Epidermal melanocyte (primary cell): ENCODE measurements around the gene SBSN.

Experiments used
- DNase-seq: peaks from one replicate; pipeline ENCODE4 v3.0.0; 2011; ENCODE audit warnings: low spot score; ENCODE audit not compliant: insufficient read length

Gene SBSN

DNA sequence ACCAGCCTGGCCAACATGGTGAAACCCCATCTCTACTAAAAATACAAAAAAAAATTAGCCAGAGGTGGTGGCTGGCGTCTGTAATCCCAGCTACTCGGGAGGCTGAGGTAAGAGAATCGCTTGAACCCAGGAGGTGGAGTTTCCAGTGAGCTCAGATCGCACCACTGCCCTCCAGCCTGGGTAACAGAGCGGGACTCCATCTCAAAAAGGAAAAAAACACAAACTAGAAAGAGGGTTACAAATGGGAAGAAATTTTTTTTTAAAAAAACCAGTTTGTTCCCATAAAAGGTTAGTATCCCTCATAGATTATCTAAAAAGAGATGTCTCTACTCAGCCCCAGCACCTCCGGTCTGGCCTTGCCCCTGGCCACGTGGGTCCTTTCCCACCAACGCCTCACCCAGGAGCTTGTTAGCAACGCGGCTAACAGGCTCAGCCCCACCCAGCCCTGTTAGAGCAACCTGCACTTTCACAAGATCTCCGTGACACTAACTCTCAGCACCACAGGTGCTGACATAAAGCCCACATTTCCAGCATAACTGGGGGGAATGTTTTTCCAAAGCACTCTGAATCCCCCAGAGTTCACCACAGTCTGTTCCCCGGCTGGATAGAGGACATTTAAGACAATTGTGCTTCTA, 19.0 kb downstream of the SBSN start:
- DNase-seq, result no peak

DNA sequence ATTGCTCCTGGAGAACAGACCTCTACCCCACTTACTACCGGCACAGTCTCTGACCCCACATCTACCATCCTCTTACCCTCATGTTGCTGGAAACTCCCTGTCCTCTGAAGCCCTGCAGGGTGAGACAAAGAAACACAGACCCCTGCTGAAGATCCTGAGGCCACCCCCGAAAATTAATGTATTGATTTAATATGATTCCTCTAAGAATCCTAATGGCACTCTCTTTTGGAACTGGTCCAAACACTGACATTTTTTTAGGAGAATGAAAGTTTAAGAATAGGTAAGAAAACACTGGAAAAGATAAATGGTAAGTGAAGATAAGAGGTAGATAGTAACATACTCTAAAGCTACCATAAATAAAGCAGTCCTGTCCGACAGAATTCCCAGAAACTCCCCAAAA, 20.0 kb downstream of the SBSN start:
- no peak for DNase-seq

DNA sequence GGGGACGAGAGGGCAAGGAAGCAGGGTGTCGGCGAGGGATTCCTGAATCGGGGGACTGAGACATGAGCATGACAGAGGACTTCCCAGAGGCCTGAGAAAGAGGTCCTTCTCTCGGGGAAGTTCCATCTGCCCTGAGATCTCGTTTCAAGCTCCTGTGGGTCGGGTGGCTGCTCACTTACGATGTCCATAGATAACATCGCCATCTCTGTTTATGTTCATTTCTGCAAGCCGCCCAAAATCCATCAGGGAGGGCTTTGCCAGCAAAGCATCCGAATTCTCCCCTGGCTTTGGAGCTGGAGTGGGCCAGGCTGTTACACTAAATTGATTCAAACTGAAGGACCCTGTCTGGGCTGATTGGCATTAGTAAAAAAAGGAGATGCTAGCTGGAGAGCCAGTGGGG, 20.6 kb downstream of the SBSN start:
- no peak for DNase-seq

DNA sequence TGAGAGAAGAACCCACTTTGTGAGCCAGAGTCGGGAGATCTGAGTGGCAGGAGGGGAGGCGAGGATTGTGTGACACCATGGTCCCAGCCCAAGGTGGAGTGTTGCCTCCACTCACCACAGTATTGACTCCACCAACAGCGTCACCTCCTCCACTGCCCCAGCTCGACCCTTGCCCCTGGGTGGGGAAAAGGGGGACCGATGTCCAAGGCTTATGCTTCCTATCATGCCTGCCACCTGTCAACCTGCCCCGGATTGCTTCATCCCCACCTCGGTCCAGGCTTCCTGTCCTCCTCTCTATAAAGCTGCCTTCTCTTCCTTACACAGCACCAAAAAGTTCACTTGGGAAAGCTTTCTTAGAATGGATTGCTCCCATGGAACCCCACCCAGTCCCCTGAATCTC, 22.1 kb downstream of the SBSN start:
- no peak for DNase-seq

DNA sequence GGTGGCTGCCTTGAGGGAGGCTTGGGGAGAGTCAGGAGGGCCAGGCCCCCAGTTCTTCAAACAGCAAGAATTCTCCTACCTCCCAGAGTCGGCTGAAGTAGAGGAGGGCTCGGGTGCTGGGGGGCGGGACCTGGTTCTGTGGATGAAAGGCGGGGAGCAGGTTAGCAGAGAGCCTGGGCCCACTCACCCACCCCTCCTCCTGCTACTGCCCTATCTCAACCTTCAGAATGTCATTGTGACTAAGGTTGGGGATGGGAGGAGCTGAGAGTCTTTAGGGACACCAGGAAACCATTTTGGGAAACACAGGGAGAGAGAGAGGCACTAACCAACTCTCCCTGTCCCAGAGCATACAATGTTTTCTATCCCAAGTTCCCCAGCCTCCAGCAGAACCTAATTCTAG, 25.4 kb downstream of the SBSN start:
- DNase-seq, result no peak

DNA sequence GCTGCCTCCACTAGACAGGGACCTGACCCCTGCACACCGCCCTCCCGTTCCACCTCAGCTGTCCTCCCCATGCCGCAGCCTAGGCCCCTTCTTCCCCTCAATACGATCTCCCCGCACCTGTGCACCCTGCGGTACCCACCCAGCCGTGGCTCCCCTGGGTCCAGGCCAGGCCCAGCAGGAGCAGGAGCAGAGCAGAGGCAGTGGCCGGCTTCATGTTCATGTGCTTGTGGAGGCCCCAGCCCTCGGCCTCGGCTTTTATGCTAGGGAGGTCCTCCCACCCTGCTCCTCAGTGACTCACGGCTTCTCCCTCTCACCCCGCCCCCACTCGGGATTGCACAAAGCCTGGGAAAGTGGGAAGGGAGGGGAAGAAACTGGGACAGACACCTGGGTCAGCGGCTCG, 26.4 kb downstream of the SBSN start:
- no peak for DNase-seq

DNA sequence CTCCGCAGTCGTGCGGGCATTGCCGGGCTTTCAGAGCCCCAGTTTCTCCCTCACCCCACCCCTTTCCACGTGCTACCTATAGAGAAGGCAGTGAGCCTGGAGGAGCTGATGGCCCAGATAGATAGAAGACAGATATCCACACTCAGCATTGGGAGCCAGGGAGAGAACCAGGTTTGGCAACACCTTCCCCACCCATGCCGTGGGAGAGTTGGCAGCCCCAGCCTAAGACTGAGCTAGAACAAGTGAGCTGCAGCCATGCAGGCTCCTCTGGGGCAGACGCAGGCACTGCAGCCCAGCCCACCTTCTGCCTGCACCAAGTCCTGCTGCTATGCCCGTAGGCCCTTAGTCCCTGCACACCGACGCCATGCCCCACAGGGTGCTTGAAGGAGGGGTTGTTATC, 27.5 kb downstream of the SBSN start:
- DNase-seq, result no peak

DNA sequence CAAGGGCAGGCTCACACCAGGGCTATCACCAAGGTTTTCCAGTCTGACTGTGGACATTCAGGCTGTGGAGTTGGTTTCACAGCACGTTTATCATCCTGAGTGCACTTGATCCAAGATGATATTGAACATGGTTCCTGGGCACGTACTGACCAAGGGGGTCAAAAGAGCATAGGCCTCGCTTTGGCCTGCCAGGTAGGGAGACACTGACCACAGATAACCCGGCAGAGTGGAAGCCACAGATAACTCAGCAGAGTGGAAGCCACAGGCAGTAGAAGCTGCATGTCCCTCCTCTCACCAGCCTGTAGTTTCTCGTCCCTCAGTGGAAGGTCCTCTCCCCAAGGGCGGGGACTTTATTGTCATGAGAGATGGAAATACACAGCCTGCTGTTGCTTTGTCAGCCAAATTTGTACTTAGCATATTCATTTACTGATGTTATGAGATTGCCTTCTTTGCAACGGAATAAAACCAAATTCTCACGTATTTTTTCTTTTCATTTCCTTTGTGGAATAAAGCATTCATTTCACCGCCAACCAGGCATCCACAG, 29.1 kb downstream of the SBSN start:
- DNase-seq, result no peak

DNA sequence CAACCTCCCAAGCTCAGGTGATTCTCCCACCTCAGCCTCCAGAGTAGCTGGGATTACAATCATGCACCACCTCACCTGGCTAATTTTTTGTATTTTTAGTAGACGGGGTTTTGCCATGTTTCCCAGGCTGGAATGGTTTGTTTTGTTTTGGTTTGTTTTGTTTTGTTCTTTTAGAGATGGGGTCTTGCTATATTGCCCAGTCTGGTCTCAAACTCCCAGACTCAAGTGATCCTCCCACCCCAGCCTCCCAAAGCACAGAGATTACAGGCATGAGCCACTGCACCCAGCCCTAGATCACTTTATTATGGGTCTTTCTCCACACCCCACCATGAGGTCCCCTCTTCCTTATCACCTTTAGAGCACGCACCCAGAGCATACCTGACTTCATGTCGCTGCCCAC, 29.9 kb downstream of the SBSN start:
- no peak for DNase-seq

DNA sequence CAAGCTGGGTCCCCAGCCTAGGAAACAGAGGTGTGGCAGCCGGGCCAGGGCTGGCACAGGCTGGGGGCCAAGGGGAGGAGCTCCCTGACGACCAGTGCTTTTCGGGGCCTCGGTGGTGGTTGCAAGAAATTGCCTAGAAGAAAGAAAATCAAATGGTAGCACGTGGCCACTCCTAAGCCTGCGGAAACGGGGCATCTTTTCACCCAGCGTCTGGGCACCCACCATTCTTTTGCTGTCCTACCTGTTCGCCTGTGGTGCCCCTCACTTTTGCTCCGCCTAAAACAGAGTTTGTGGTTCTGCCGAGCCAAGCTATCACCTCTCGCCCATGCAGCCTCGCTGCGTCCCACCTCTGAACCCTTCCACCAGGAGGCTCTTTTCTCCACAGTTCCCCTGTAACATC, 30.7 kb downstream of the SBSN start:
- no peak for DNase-seq

DNA sequence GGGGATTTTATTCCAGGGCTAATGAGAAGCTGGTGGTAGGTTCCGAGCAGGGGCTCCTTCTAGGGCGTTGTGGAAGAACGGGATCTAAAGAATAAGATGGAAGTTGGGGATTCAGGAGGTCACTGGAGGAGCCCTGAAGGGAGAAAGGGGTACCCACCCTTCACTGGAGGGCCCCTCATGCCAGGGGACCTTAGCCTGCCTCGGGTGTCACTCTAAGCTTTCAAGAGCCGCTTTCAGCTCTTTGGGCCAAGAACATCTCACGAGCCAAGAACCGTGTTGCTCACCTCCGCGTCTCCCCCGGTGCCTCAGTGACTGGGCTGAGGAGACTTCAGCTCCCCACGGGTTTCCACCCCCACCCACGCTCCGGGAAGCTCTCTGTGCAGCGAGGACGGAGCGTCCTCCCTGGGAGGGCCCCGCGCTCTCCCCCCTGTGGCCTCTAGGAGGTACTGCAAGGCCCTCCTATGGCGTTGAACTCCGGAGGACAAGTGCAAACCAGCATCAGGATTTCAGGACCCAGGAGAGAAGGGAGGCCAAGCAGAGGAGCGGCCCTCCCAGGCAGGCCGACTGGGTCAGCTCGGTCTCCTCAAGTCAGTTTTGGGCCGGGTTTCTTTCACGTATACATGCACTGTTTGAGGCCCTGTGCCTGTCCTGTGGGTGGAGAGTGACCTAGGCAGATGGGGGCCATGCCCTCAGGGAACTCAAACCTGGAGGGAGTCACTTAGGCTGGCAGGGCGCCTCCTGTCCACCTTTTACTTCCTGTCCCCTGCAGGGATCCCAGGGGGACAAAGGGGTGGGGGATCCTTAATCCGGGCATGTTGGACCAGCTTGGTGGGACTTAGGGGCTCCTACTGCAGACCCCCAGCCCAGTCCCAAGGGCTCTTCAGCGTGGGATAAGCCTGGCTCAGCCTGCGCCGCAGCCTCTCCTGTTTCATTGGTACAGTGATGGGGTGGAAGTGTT, 32.7 kb downstream of the SBSN start:
- peak; percentile 88 for DNase-seq

DNA sequence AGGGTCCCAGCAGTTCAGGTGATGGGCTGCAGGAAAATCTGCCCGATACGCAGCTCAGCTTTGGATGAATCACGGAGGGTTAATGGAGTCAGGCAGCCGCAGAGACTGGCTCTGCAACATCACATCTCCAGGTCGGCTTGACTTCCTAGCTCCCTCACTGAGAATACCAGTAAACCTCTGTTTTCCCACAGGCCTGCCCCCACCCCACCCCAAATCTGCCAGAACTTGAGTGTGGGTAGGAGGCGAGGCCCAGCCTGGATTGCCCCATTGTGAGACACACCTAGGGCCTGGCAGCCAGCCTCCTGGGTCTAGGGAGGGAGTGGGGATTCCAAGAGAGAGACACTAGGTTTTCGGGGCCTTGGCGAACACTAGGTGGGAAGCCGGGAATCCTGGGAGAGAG, 34.1 kb downstream of the SBSN start:
- DNase-seq, result no peak

DNA sequence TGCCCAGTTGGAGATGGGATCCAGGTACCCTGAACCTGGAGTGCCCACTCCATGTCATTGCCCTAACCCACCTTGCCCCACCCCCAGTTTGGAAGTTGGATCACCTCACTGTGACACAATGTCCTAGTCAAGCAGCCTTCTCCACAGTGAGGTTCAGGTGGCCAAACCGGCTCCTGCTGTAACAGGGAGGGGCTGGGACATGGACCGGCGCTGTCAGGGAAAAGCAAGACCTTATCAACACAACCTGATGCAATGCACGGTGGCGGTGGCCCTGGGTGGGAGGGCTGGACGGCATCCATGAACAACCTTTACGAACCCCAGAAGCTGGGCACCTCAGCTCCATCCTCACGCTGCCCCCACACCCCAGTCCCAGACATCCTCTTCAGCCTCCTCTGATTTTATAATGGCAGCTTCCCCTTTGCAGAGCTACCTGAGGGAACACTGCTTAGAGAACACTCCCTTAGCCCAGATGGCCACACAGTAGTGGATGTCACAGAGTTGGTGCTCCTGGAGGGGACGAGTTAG, 36.2 kb downstream of the SBSN start:
- no peak for DNase-seq

DNA sequence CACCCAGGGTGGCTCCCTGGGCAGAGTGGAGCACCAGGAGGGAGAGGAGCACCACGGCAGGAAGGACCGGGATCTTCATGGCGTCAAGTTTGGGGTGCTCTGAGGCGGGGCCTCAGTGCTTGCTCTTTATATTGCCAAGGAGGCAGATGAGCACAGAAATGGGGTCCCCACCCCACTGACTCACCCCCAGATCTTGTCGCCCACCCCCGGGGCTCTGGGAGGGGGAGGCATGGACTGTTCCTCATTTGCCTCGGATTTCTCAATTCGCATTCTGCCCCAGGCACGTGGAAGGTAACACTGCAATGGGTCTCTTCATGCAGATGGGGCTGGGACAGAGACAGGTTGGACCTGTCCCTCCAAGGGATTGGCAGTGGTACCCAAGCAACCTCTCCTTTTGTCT, 37.7 kb downstream of the SBSN start, which contains the start of gene KRTDAP:
Gene KRTDAP (minus strand): TSS at position 101 of the 400 bp plus-strand sequence. CDS start 22 bp downstream, at position 79.
- DNase-seq, result no peak

DNA sequence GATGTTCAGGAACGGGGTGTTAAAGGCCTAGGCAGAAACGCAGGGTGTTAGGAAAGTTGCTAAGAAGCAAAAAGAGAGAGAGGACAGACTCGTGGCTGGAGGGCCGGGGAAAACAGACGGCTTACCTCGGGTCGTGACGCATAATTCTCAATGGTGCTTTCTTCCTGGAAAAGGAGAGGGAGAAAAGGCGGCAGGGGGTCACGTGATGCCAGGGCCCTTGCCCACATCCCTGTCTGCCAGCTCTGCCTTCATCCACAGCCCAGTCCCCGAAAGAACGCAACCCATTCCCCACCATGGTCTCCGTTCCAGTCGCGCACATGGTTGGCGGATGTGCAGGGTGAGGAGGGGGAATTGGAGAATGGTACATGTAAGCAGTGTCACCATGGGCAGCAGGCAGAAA, 39.4 kb downstream of the SBSN start:
- no peak for DNase-seq

DNA sequence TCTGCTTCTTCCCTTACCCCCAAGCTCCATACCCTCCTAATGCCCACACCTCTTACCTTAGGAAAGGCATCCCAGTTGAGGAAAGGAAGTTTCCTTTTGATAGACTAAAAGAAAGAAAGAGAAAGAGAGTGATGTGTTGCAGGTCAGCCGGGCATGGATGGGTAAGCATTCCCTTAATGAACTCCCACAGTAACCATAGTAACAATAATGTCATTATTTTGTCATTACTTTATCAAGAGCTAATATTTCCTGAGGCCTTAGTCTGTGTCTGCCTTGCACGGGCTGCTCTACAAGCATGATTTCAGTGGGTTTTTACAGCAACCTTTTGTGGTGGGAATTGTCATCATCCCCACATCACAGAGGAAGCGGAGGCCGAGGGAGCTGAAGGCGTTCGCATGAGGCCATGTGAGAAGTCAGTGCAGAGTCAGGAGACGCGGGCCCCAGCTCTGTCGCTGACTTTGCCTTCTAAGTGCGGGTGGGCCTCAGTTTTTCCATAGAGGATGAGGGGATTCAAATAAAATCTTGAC, 40.4 kb downstream of the SBSN start:
- DNase-seq, result no peak

DNA sequence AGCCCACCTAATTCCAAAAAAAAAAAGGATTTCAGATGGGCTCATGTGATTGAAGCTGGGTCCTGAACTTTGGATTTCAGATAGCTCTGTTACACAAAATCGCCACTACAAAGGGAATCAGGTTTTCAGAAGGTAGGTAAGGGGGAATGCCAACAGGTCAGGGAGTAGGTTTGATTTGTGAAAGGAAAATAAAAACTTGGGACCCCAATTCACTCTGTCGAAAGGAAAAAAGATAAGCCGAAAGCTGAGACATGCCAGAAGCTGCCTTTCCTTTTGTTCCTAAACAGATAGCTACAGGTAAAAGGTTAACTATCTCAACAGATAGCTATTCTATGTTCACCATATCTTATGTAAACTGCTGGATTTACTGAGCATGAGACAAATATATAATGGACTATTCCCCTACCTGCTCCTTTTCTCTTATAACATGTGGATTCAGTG, 41.8 kb downstream of the SBSN start:
- no peak for DNase-seq

DNA sequence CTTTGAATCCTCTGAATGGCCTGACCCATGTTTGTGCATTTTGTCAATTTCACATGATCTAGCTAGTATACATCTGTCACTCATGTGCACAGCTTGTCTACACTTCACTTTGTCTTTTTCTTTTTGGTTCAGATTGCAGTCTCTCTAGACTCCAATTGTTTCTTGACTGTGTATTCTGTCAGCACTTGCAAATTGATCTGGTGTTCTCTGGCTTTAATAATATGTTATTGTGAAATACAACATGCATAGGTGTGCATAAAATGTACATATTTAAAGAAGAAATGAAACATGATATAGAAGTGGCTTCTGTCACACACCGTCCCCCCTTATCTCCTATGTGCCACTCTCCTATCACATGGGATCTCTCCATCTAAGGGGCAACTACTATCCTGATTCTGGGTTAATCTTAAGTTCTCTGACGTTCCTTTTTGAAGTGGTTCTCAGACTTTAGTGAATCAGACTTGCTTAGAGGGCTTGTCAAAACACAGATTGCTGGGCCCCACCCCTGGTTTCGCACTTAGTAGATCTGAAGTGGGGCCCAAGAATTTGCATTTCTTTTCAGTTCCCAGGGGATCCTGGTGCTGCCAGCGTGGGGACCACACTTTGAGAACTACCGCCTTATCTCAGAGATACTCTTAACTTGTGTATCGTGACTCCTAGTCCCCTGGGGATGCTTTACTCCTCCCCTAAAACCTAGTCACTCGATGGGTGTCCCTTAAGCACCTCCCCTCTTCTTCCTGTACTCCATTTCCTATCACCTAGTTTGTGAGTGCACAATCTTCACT, 43.7 kb downstream of the SBSN start:
- no peak for DNase-seq

DNA sequence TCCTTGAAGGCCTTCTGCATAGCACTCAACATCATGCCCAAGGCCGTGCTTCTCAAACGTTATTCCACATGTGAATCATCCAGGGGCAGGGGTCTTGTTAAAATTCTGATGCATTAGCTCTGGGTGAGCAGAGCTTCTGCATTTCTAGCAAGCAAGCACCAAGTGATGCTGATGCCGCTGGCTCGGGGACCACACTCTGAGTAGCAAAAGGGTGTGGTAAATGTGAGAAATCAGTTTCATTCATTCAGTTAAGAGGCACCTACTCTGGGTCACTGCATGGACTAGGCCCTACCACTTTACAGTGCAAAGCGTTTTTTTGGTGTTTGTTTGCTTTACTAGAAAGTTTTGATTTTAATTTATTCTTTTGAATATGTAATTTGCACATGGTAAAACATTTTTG, 45.0 kb downstream of the SBSN start:
- no peak for DNase-seq

DNA sequence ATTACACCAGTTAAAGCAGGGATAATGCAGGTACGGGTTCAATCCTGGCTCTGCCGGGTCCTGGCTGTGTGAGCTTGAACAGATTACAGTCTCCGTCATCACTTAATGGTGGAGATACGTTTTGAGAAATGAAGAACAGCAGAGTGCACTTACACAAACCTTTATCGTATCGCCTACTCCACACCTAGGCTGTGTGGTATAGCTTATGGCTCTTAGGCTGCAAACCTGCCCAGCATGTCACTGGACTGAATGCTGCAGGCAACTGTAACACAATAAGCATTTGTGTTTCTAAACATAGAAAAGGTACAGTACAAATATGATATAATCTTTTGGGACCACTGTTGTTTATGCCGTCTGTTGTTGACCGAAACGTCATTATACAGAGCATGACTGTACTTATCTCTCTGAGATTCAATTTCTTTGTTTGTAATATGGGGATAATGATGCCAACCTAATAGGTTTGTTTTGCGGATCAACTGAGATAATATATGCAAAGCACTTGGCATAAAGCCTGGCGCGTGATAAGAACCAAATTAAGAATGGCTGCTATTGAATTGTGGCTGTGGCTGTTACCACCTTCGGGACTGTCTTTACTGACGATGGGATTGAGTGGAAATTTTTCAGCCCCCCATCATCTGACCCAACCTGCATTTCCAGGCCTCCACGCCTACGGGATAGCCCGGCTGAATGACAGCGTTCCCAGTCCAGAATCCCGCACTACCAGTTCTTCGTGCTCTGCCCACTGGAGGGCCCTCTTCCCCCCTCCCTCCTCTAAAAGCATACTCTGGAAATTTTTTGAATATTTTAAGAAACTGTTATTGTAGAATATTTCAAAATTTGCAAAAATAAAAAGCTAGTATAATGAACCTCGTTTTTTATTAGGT, 49.1 kb downstream of the SBSN start:
- DNase-seq, result no peak
